ENCODE results near the gene EN2.
A peak's percentile ranks its signal among the peaks of the same experiment; 100 is the strongest.

EN2 gene

DNA sequence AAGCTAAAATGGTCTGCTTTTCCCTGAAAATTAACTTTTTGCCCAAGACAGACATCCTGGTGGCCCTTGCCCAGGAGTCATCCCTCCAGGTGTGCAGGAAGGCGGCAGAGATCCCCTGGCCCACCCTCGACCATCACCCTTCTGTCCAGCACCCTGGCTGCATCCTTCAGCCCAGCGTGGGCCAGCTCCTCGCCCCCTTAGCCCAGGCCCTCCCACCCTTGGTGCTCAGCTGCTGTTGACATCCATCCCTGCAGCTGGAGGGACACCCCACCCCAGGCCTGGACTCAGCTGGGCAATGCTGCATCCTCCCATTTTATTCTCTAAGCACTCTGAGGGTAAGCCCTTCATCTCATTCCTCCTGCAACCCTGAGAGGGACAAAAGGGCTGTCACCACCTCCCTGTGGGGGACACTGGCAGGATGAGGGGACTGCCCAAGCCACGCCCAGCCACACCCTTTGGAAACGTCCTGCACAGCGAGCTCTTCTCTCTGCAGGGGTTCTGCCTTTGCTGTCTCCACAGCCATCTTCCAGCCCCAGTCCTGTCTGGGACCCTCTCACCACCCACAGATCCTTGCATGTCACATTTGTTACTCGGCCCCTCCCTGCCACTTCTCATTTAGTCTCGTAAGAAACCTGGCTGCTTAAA, 30.7 kb downstream of the EN2 start:
- DNase-seq, result no peak

DNA sequence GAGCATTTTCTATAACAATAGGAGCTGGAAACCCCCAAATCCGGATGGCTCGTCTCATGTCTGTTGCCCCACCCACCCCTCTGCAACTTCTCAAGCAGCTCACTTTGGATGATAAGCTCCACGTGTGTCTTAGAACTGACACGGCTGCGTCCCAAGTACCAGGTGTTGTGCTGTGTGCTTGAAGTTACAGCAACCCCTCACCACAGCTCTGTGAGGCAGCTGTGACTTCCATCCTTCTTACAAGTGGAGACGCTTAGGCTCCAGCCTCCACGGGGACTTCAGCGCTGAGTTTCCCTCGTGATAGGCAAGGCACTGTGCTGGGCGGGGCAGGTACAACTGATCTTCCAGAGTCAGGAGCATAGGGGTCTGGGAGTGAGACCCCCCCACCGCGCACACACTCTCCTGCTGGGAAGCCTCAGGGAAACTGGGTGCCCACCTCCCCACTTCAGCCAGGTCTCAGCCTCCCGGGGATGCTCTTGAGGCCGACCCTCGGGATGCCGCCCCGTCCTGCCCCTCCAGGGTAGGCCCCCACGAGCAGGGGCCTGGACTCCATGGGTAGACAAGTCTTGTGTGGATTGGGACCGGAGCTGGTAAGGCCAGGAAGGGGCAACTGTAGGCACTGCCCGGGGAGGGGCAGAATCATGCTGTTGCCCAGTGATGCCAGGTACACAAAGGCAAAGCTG, 31.4 kb downstream of the EN2 start:
- no peak for DNase-seq

DNA sequence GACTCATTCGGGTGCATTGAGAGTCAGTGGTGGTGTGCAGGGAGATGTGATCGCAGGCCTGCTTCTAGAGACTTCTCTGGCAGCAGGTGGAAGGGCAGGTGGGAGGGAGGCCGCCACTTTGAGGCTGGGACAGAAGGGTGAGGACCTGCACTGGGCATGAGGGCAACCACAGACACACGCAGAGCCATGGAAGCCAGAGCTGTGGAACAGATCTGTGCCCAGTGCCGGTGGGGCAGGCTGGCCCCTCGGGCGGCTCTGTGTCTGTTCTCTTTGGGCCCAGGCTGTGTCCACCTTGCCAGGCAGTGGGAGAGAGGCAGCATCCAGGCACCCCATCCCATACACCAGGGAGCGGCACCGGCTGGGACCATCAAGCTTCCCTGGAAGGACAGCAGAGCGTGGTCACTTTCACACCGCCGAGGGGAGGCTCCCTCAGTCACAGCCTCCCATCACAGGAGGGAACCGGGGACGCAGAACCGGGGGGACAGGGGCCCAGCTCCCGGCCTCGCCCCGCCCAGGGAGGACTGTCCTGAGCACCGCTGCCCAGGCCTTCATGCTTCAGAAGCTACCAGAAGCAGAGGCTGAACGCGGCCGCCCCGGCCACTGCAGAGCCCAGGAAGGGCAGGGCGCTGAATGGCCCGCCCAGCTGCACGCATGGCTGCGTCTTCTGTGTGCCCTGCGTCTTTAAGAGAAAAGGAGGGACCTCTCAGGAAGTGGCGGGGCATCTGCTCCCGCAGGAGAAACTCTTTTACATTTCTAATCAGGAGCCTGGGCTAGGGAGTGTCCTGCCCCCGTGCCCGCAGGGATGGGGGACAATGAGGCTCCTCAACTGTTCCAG, 32.1 kb downstream of the EN2 start:
- no peak for DNase-seq

DNA sequence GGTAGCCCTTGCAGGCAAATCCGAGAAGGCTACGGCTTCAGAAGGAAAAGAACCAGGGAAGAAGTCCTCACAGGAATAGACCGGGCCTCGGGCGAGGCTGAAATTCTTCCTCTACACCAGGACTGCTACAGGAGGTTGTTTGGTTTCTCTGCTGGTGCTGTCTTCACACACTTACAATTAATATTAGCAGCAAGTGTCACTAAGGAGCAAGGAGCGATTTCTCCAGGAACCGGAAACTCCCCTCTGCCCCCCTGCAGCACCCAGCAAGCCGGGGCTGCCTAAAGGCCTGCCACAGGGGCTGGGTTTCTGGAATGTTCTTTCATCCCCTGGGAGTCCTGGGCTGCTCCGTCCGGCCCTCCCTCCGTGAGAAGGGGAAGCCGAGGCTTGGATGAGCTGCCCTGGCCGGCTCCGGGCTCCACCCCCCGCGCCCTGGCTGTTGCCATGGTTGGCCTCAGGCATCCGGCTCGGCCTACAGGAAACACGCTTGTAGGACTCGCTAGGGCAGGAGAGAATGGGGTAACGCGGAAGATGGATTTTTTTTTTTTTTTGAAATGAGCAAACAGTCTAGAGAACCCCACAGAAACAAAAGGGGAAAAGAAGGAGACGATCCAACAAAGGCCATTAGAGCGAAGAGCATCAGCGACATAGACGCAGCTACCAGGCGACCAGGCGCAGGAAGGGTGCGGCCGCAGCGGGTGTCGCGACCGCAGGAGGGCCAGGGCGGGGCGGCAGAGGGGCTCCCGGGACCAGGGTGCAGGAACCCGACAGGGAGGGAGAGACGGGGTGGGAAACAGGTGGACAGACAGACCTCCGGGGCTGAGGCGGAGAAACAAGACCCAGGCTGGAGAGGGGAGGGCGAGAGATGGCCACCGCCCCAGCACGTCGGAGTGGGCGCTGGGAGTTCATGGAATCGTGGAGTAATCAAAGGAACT, 33.0 kb downstream of the EN2 start:
- DNase-seq, result no peak

GRCh38 chr7:155491812-155492211, 33.9 kb downstream of the EN2 start:
- no peak for DNase-seq

DNA sequence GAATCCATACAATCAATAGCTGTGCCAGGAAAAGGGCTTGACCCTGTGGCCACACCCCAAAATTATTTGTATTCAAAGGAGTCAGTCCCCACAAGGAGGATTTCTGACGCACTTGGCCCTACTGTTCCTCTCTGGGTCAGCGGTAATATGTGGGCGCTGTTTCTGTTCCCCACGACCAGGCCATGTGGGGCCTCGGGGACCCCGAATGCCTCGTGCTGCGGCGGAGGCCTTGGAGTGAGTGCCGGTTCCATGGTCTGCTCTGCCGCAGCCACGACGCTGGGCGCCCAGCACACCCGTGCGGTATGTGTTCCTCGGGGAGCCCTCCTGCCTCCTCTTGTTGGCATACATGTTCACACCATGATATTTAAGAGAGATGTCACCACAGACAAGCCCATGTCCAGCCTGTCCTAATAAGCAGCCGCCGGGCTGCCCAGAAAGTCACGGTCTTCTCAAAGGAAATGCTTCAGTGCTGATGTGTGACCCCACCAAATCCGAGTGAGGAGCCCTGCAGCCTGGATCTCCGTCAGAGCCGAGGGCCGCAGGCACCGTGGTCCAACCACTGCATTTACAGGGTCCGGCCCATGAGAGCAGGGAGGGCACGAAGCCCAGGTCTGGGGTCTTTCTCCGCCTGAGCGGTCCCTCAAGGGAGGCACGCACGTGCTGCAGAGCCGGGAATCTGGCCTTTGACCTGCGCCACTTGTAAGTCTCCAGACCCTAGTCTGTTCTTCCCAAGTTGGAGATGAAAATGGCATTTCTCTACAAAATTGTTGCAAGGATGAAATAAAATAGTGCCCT, 36.0 kb downstream of the EN2 start:
- no peak for DNase-seq

DNA sequence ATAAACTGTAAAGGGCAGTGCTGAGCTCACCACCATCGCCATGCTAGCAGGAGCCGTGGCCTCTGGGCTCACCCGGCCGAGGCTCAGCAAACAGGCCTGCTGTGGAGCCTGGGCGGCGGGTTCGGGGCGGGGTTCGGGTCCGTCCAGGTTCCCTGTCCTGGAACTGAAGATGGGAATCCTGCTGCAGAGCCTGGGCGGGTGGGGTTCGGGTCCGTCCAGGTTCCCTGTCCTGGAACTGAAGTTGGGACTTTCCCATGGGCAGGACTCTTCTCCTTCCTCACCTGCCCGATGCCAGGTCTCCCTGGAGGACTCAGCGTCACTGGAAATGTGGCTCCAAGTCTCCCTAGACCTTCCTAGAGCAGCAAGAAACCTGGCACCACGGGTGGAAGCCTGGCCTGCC, 36.6 kb downstream of the EN2 start:
- no peak for DNase-seq

GRCh38 chr7:155495440-155496248, 37.7 kb downstream of the EN2 start:
- no peak for DNase-seq

- DNase-seq, result no peak
Observed at GRCh38 chr7:155496267-155497005, 38.5 kb downstream of the EN2 start.

DNA sequence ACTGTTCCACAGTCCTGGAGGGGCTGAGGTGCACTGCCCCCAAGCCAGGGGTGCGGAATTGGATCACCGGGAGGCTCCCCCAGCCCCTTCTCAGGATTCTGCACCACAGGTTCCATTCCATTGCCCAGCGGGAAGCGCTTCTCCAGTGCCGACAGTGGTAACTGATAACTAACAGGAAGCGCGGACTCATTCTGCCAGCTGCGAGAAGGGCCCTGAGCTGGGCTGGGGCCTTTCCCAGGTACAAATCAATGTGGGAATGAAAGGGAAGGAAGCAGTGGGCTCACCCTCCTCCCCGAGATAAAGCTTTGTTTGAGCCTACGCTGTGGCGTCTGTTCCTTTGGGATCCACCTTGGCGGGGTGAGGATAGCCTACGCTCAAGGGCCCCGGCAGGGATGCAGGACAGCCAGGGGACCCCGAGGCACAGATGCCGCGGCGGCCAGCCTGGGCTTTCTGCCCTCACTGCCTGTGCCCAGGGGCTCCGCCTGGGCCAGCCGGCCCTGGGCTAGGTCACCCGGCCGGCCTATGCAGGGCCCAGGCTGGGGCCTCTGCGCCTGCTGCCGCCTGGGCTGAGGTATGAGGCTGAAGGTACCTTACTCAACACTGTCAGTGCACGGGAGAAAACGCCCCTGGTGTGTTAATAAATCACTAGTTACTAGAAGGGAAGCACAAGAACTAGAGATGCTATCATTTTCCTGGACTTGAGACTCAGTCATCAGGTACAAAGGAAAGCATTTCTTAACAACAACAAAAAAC, 39.4 kb downstream of the EN2 start:
- DNase-seq, result no peak

DNA sequence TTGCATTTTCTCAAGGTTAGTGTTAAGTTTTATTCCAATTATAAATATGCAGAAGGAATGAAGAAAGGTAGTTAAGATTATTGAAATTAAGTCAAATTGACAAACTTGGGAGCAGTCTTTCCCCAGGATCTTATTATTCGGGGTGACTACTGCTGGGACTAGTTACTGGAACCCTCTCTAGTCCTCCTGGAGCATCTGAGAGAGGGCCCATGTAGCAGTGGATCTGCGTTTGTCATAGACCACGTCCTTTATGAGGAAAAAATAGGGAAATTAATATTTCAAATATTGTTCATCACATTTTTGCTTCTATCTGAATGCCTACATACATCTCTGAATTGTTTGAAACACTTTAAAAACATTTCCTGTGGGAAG, 47.5 kb downstream of the EN2 start:
- DNase-seq, result no peak

DNA sequence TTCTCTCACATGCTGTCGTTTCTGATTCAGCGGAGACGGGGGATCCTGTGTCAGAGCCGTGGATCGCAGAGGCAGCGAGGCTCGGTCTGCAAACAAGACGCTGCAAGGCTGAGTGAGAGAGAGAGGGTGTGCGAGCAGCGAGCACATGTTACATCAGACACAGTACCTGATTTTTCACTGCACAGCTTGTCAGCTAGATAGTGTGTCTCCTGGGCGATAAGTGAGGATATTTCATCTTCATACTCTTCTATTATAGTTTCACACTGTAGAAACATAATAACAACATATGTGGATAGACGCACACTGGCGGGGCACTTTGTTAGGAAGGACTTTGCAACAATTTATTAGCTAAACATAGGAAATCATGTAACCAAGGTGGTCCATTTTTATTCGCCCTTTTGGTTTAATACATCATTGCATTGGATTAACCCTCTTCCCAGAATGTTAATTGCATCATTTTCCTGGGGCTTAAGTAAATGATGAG, 49.0 kb downstream of the EN2 start:
- peak in 1 of 2 experiments; percentile 7 for DNase-seq

- DNase-seq, result no peak
Observed at GRCh38 chr7:155507576-155507975, 49.6 kb downstream of the EN2 start.

DNA sequence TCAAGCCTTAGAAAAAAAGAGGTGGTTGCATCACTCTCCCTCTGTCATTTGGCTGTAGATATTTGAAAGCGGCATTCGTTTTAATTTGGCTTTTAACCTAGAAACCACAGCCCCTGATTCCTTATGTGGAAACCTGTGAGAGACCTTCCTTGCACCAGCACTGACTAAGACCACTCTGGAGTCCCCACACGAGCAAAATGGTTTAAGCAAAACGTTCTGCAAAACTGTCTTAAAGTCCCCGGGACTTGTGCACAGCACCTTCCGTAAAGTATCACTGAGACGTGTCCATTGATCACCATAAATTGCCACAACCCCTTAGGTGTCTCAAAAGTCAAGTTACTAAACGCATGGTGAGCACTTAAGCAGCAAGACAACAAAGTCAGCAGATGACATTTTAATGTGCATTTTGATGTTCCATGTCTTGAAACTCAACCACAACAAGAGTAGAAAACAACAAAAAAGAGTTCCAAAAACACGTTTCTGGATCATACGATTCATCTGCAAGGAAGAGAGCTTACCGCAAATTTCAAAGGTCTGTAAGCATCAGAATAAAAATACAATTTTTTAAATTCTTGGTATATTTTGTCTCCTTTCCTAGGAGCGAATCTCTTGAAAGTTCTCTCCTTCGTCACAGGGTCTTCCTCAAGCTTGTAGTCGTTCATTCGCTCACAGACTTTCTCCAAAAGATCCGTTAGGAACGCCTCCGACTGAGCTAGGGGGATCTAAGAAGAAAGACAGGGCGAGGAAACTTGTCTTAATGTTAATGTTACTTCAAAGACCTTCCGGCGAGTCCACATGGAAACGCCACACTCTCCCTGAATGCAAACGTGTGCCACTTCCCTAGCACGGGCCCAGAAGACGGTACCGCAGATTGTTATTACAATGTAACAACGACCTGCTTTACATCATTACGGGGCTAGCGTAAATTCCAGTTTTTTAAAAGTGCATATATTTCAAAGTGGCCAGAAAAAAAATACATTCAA, 50.7 kb downstream of the EN2 start:
- DNase-seq, result no peak

GRCh38 chr7:155509359-155509724, 51.4 kb downstream of the EN2 start:
- DNase-seq, result no peak

DNA sequence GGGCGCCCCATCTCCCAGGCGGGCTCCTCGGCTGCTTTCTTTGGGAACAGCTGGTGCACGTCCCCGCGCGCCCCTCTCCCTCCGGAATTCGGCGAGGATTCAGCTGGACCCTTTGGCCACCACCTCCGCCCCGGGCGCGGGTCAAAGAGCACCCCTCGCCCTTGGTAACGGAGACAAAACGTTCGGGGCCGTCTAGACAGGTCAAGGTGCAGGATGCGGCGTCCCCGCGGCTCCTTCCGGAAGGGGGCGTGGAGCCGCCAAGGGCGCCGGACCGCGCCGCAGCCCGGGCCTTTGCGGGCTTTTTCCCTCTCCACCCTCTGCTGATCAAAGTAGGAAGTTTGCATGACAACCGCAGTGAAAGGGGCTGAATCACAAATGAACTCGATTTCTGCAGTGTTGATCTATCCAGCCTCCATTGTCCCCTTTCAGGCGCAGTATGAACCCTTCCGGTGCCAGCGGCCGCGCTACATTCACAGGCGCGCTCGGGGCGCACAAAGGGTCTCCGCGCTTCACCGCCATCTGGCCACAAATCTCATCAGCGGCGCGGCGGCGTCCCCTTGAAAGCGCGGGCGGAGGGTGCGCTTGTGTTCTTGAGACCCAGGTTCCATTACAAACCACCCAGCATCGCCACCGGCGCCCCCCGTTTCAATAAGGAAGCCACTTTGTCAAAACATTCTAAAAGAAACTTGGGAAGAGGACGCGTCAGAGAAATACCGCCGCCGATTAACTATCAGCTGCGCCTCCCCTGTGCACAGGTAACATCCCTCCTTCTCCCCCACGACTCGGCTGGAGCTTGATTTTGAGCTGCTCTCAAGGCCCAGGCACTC, 52.0 kb downstream of the EN2 start:
- DNase-seq, result no peak

DNA sequence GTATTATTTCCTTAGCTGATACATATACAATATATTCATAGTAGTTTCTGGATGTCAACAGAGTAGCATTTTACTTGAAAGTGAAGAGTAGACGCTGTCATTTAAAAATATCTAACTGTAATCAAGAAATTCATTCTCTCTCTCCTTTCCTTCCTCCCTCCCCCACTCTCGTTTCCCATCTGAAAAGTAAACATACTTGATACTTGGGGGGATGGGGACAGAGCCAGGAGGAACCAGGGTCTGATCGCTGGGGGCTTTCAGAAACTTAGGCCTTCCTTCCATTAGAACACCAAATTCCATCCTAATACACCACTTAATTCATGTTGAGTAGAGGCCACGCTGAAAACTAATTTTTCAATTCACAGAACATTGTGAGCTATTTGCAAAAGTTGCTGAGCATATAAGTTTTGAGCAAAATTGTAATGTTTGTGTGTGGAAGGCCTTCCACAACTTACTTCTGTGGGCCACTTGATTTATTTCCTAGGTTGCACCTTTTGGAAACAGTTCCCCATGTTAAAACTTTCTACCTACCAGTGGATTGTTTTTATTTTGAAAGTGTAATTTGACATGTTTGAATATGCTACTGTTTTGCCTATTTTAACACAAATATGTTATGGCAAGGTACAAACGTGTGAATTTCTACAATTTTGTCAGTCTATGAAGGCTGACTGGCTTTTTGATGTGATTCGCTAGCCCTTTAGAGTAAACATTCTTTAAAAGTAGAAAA, 53.2 kb downstream of the EN2 start:
- DNase-seq, result no peak

Data from SHP77 (cell line).